Measurements from ENCODE around the gene RPP14.

DNA sequence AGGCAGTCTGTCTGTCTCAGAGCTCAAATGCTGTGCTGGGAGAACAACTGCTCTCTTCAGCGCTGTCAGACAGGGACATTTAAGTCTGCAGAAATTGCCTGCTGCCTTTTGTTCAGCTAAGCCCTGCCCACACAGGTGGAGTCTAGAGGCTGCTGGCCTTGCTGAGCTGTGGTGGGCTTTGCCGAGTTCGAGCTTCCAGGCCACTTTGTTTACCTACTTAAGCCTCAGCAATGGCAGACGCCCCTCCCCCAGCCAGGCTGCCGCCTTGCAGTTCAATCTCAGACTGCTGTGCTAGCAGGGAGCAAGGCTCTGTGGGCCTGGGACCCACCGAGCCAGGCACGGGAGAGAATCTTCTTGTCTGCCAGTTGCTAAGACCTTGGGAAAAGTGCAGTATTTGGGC, 25.0 kb upstream of the RPP14 start:
- TF ChIP-seq, protein P1, sequence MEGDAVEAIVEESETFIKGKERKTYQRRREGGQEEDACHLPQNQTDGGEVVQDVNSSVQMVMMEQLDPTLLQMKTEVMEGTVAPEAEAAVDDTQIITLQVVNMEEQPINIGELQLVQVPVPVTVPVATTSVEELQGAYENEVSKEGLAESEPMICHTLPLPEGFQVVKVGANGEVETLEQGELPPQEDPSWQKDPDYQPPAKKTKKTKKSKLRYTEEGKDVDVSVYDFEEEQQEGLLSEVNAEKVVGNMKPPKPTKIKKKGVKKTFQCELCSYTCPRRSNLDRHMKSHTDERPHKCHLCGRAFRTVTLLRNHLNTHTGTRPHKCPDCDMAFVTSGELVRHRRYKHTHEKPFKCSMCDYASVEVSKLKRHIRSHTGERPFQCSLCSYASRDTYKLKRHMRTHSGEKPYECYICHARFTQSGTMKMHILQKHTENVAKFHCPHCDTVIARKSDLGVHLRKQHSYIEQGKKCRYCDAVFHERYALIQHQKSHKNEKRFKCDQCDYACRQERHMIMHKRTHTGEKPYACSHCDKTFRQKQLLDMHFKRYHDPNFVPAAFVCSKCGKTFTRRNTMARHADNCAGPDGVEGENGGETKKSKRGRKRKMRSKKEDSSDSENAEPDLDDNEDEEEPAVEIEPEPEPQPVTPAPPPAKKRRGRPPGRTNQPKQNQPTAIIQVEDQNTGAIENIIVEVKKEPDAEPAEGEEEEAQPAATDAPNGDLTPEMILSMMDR (conservative IDR thresholded peaks at IDR 0.05; ENCODE audit: low read length) = no peak
- TF ChIP-seq EZH2phosphoT487 (IDR thresholded peaks at IDR 0.05; ENCODE audit: borderline replicate concordance, low read depth, low read length) = no peak

All from OCI-LY7 (cell line).